Renal cortical epithelial cell (primary cell): ENCODE measurements around the gene GAL3ST2. TPM values are rescaled to one million over a fixed set of nuclear protein-coding genes. Genes with fewer than 3 reads are reported as not detected.
"Not testable (repeated sequence)": the region's sequence is repeated elsewhere in the genome, so short reads cannot be mapped to it uniquely, and the experiment has no call there.

Experiments
- DNase-seq: peaks from one replicate; pipeline ENCODE4 v3.0.0-alpha.2; 2011; ENCODE audit warnings: low read depth
- total RNA-seq: library from RNA; depleted of rRNA; stranded (reverse); fragments of >200 nt; gene quantifications from 2 replicates; pipeline ENCODE4 v1.2.3, GENCODE V29; 2014

The GAL3ST2 gene
- total RNA-seq, 1 donor from 2014 or later, result 0.70 TPM

GRCh38 chr2:241768850-241769249 is 7.8 kb upstream of the GAL3ST2 start:
- DNase-seq, result no peak

GRCh38 chr2:241769819-241770184 is 6.8 kb upstream of the GAL3ST2 start:
- no peak for DNase-seq

GRCh38 chr2:241770185-241770935 is 6.3 kb upstream of the GAL3ST2 start:
- DNase-seq, result no peak

- no peak for DNase-seq
Measured at GRCh38 chr2:241770936-241771285, 5.7 kb upstream of the GAL3ST2 start.

DNA sequence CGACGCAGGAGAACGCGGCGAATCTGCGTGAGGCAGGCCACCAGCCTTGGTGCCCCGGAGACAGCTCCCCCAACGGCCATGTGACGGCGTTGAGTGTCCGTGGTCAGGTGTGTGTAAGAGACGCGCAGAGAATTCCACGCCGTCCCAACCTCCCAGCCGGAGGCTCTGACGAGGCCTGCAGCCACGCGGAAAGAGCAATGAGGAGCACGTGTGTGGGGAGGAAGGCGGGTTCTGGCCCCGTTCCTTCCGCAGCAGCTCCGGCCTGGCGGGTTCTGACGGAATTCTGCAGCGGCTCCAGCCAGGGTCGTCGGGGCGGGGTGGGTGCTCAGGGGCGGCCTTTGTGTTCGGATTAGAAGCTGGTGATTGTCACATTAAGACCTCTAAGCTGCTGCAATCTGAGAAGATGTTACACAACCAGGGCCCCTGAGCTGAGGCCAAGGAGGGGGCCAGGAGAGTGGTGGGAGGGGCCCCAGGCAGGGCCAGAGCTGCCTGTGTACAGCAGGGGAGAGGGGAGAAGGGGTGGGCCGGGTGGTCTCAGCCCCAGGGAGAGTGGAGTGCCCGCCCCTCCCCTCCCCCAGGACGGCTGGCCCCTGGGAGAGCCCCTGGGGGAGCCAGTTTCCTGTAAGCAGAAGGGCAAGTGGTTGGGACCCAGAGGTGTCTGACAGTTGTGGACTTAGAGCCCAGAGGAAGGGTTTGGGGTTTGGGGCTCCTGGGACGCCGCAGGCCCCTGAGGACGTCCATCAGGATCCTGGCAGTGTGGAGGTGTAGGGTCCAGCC is 5.1 kb upstream of the GAL3ST2 start:
- peak; percentile 16 for DNase-seq

DNA sequence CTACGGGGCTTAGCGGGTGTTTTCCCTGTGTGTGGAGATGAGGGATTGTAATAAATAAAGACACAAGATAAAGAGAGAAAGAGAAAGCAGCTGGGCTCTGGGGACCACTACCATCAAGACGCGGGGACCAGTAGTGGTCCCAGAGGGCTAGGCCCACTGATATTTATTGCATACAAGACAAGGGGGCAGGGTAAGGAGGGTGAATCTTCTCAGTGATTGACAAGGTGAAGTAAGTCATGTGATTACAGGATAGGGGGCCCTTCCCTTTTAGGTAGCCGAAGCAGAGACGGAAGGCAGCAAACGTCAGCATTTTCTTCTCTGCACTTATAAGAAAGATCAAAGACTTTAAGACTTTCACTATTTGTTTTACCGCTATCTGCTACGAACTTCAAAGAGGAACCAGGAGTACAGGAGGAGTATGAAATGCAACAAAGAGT is 4.5 kb upstream of the GAL3ST2 start:
- DNase-seq, result no peak

DNA sequence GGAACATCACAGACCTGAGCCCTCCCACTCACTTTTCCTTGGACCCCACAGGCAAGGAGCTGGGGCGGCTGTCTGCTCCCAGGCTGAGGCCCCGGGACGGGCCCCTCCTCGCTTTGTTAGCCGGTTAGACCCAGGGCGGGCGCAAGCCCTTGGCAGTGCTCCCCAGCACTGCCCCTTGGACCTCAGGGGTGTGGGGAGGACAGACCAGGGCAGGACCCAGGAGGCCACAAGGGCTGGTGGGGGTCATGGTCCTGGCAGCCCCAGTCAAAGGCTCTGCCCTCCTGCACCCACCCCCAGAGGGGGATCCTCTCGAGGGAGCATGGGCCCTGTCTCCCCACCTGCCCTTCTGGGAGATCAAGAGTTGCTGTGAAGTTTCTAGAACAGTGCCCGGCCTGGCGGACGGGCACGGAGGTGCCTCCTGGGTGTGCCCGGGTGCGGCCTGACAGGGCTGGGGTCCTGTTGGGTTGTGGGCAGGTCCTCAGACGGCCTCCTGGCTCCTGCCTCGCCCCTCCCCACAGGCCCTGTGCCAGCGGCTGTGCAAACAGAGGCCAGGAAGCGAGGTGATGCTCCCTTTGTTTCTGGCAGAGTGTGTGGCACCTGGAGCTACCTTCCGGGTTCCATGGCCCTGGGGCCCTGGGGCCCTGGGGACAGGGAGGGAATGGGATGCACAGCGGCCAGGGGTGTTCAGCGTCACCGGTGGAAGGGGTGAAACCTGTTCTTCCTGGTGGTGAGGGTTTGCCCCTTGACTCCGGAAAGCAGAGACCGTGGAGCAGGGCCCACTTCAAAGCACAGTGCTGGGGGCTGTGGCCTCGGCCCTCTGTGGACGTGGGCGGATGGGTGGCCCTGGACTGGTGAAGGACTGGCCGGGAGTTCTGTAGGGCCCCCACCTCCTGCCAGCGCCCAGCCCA is 2.9 kb upstream of the GAL3ST2 start:
- no peak for DNase-seq

DNA sequence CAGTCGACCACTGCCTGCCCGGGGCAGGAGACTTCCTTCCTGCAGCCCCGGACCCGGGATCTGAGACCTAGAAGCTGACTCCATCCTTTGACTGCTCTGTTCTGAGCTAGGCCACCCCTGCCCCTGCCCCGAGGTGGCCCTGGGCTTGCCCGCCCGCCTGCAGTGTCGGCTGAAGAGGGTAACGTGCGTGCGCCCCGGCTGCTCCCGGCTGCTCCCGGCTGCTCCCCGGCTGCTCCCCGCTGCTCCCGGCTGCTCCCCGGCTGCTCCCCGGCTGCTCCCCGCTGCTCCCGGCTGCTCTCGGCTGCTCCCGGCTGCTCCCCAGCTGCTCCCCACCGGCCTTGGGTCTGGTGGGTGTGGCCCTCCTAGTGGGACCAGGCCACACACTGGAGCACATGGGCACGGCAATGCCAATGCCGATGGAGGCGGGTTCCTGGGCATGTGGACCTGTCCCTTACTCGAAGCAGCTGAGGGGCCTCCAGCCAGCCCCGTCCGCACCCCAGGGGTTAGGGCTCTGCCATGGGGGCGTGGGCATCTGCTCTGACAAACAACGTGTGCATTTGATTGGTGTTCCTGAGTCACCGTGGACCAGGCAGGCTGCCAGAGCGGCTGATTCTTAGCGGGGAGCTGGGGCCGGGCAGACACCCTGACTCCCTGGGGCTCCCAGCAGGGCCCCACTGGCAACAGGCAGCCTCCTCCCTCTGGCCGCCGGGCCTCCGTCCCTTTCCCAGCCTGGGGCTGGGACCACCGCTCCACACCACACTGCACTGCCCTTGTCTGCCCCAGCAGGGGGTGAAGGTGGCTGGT is 2.0 kb upstream of the GAL3ST2 start:
- no peak for DNase-seq

- DNase-seq, result no peak
Measured at GRCh38 chr2:241775223-241776177, 1.1 kb upstream of the GAL3ST2 start.

GRCh38 chr2:241777170-241777685 is 606 bp downstream of the GAL3ST2 start:
- DNase-seq, result no peak

DNA sequence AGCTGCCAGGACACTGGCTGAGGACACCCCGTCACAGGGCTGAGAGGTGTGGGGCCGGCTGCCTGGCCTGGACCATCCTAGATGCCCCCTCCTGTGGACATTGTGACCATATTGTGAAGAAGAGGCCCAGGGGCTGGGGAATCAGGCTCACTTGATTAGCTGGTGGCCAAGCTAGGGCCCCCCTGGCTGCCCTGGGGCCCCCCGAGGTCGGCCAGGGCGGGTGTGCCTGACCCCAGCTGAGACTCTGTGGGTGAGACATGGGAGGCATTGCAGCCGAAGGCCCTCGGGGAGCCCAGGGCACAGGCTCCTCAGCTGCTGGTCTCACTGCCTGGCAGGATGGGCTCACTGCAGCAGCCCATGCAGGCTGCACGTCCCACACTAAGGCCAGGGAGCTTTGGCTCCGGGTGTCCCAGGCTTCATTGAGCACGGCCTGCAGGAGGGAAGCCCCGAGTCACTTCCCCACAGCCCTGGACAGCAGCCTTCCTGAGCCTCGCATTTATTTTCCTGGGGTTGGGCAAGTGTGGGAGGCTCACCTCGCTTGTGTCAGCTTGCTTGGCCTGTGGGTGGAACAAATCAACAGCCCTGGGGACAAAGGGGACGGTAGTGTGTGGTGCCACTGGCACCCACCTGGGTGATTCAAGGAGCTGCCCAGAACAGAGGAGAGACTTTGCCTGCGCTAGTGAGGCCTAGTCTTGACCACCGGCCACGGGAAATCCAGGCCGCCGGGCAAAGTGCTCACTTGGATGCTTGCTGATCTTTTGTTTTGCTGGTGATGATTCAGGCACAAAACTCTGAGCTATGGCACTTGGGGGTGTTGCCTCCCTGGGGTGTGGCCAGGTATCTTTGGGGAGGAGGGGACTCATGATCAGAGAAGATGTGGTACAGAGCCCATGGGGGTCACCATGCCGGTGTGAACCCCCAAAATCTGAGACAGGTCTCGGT is 1.3 kb downstream of the GAL3ST2 start:
- no peak for DNase-seq

GRCh38 chr2:241780939-241781569 is 4.4 kb downstream of the GAL3ST2 start:
- DNase-seq, result no peak

DNA sequence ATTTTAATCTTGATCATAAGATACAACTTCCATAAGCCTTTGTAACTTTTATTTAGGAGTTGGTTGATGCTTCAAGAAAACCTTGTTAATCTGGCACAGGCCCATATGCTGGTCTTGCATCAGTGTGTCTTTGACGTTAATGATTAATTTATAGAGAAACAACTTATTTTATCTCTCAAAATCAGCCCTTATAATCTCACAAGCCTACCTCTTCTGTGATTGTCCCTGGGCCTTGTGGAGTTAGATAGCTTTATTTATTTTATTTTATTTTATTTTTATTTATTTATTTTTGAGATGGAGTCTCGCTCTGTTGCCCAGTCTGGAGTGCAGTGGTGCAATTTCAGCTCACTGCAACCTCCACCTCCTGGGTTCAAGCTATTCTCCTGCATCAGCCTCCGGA is 5.4 kb downstream of the GAL3ST2 start:
- DNase-seq, result not testable (repeated sequence)

GRCh38 chr2:241788135-241788534 is 11.5 kb downstream of the GAL3ST2 start:
- DNase-seq, result no peak

DNA sequence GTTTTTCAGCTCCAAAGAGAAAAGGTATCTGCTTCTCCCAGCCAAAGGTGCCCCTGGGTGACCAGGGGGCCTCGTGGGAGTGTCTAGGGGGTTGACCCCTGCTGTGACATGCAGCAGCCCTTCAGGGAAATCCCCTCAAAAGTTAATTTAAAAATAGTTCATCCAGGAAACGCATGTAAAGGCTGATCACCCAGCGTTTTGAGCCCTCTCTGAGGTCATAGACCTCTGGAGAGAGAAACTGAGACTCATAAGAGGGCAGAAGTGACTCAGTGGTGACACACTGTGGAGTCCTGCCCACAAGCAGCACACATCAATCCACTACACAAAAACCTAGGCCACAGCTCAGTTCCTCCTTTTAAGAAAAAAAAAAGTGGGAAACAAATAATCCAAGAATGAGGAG is 11.9 kb downstream of the GAL3ST2 start:
- DNase-seq, result no peak

DNA sequence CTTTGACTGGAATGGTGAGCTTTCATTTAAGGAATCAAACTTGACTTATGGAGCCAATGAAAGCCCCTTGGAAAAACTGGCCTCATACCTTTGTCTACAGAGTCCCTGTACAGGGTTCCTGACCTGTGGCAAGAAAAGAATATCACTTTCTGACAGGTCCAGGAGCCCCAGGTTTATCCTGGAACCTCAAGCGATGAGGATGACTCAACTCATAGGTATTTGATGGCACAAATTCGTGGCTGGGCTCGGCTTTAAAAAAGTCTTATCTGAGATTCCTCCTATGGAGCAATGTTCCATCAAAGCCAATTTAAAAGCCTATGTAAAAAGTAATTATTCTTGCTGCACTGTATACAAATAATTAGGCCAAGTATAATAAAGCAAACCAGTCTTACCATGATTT is 14.8 kb downstream of the GAL3ST2 start:
- DNase-seq, result not testable (repeated sequence)

DNA sequence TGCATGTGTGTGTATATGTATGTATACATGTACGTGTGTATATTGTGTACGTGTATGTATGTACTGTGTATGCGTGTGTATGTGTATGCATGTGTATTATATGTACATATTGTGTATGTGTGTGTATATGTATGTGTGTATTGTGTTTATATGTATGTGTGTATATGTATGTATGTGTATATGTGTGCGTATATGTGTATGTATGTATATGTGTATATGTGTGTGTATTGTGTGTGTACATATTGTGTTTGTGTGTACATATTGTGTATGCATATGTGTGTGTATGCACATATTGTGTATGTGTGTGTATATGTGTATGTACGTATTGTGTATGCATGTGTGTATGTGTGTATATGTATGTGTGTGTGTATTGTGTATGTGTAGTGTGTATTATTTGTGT is 16.8 kb downstream of the GAL3ST2 start:
- no peak for DNase-seq

GRCh38 chr2:241794250-241794823 is 17.7 kb downstream of the GAL3ST2 start:
- no peak for DNase-seq
